ENCODE measurements around the gene IFNA6. TPM values are rescaled to one million over a fixed set of nuclear protein-coding genes. Genes with fewer than 3 reads are reported as not detected.

IFNA6 gene
- total RNA-seq, 1 donor from 2014 or later, result not detected

- intact Hi-C loops (cut with micrococcal nuclease), result loop anchor here (1.0 kb wide), 2 partner anchors 137 to 471 kb away; no protein-coding TSS in a partner anchor
- Mint-ChIP-seq H3K27me3 (peaks cover 18% of the 10 kb centered on the region), H3K36me3 (ENCODE audit: low read depth) (peaks cover 10% of the 10 kb centered on the region), H3K9me3 (no peaks in the 10 kb centered on the region), H3K27ac (no peak overlapping the region), H3K4me3 (no peak overlapping the region), H3K4me1 (no peaks in the 10 kb centered on the region)
- DNase-seq, result peak; percentile 77
Observed at GRCh38 chr9:21317956-21318923, 32.4 kb downstream of the IFNA6 start.

GRCh38 chr9:21316860-21317259 lies 33.8 kb downstream of the IFNA6 start:
- no peak overlapping the region for H3K27ac Mint-ChIP-seq
- H3K36me3 Mint-ChIP-seq (ENCODE audit: low read depth), result no peaks in the 10 kb centered on the region
- no peak overlapping the region for H3K4me3 Mint-ChIP-seq
- intact Hi-C loops (cut with micrococcal nuclease), result no loop called here
- H3K27me3 Mint-ChIP-seq, result peaks cover 18% of the 10 kb centered on the region
- DNase-seq, result no peak
- no peaks in the 10 kb centered on the region for H3K4me1 Mint-ChIP-seq
- H3K9me3 Mint-ChIP-seq, result no peaks in the 10 kb centered on the region

GRCh38 chr9:21316032-21316842 lies 34.5 kb downstream of the IFNA6 start:
- no peak overlapping the region for H3K4me3 Mint-ChIP-seq
- intact Hi-C loops (cut with micrococcal nuclease), result no loop called here
- H3K27ac Mint-ChIP-seq, result no peak overlapping the region
- no peaks in the 10 kb centered on the region for H3K36me3 Mint-ChIP-seq (ENCODE audit: low read depth)
- no peak for DNase-seq
- H3K9me3 Mint-ChIP-seq, result no peaks in the 10 kb centered on the region
- peaks cover 22% of the 10 kb centered on the region for H3K27me3 Mint-ChIP-seq
- no peaks in the 10 kb centered on the region for H3K4me1 Mint-ChIP-seq

GRCh38 chr9:21314152-21314551 lies 36.5 kb downstream of the IFNA6 start:
- no peak for DNase-seq
- Mint-ChIP-seq H3K36me3 (ENCODE audit: low read depth) (no peaks in the 10 kb centered on the region), H3K9me3 (no peaks in the 10 kb centered on the region), H3K4me3 (no peak overlapping the region), H3K27ac (no peak overlapping the region), H3K27me3 (peaks cover 27% of the 10 kb centered on the region), H3K4me1 (no peaks in the 10 kb centered on the region)
- intact Hi-C loops (cut with micrococcal nuclease), result no loop called here

GRCh38 chr9:21311889-21312288 lies 38.8 kb downstream of the IFNA6 start:
- Mint-ChIP-seq H3K4me1 (no peaks in the 10 kb centered on the region), H3K4me3 (no peak overlapping the region), H3K9me3 (no peaks in the 10 kb centered on the region), H3K36me3 (ENCODE audit: low read depth) (no peaks in the 10 kb centered on the region), H3K27me3 (peaks cover 35% of the 10 kb centered on the region), H3K27ac (no peak overlapping the region)
- intact Hi-C loops (cut with micrococcal nuclease), result no loop called here
- no peak for DNase-seq

GRCh38 chr9:21305213-21305612 lies 45.5 kb downstream of the IFNA6 start, which contains the start of gene IFNA5:
TSS of gene IFNA5 (minus strand) at chr9:21305313. CDS start at chr9:21305256, 57 bp downstream.
- H3K27me3 Mint-ChIP-seq, result peaks cover 50% of the 10 kb centered on the region
- no peak for DNase-seq
- H3K4me3 Mint-ChIP-seq, result no peak within 1 kb of the TSS
- no peaks in the 10 kb centered on the region for H3K9me3 Mint-ChIP-seq
- no peaks in the 10 kb centered on the region for H3K4me1 Mint-ChIP-seq
- H3K27ac Mint-ChIP-seq, result no peak within 1 kb of the TSS
- H3K36me3 Mint-ChIP-seq (ENCODE audit: low read depth), result no peaks in the 10 kb centered on the region
- intact Hi-C loops (cut with micrococcal nuclease), result no loop called here

Other genes with a start within 250 kb of the IFNA6 start
- gene IFNW1, start 209.1 kb downstream of the IFNA6 start, total RNA-seq, result not detected in 2 replicates
- not detected in 2 replicates for gene IFNA21, start 184.2 kb downstream of the IFNA6 start, total RNA-seq
- not detected in 2 replicates for gene IFNA4, start 163.3 kb downstream of the IFNA6 start, total RNA-seq
- not detected in 2 replicates for gene IFNA7, start 148.7 kb downstream of the IFNA6 start, total RNA-seq
- not detected in 2 replicates for gene IFNA10, start 143.7 kb downstream of the IFNA6 start, total RNA-seq
- not detected in 2 replicates for gene IFNA16, start 133.6 kb downstream of the IFNA6 start, total RNA-seq
- not detected in 2 replicates for gene IFNA17, start 122.7 kb downstream of the IFNA6 start, total RNA-seq
- gene IFNA14, start 110.9 kb downstream of the IFNA6 start, total RNA-seq, result not detected in 2 replicates
- gene IFNA5, start 45.6 kb downstream of the IFNA6 start, total RNA-seq, result not detected in 2 replicates
- 14.8 and 15.0 TPM in 2 replicates for gene KLHL9, start 15.5 kb downstream of the IFNA6 start, total RNA-seq
- not detected in 2 replicates for gene IFNA13, start 17.2 kb upstream of the IFNA6 start, total RNA-seq
- not detected in 2 replicates for gene IFNA2, start 34.5 kb upstream of the IFNA6 start, total RNA-seq
- gene IFNA8, start 58.2 kb upstream of the IFNA6 start, total RNA-seq, result not detected in 2 replicates
- gene IFNA1, start 89.6 kb upstream of the IFNA6 start, total RNA-seq, result not detected in 2 replicates
- gene IFNE, start 131.4 kb upstream of the IFNA6 start, total RNA-seq, result not detected in 2 replicates

Measured in activated CD4-positive, alpha-beta T cell treated with anti-CD3 and anti-CD28 coated beads, Interleukin-2, amount 10 ng/mL, durations not matched to agents 24 days and 14 days (primary cell).